G401 (cell line): ENCODE results near the gene MOV10. TPM values are rescaled to one million over a fixed set of nuclear protein-coding genes. Genes with fewer than 3 reads are reported as not detected.
"Not testable (repeated sequence)": the region's sequence is repeated elsewhere in the genome, so short reads cannot be mapped to it uniquely, and the experiment has no call there.

ENCODE experiments used
- DNase-seq: peaks from one replicate; pipeline ENCODE4 v3.0.0-alpha.2; 2015; ENCODE audit warnings: low spot score
- in situ Hi-C: cut with HindIII; loops from 2 replicates; pipeline ENCODE4 v1.10.0; 2016; ENCODE audit warnings: low sequenced_read_pairs, mixed read lengths
- total RNA-seq: library from RNA; depleted of rRNA; stranded (reverse); fragments of >200 nt; shearing (Covaris generic); gene quantifications from 2 replicates; pipeline ENCODE4 v1.2.3, GENCODE V29; 2014; rRNA removed

The MOV10 gene
- total RNA-seq = 61.1 and 73.7 TPM in 2 replicates

GRCh38 chr1:112674440-112674985, at the start of gene MOV10:
TSS of gene MOV10 (plus strand) at chr1:112674659. CDS start at chr1:112674913, 254 bp downstream.
- in situ Hi-C loops = no loop called here
- DNase-seq = peak; percentile 52

- in situ Hi-C loops = no loop called here
- peak; percentile 26 for DNase-seq
These were observed 48.8 kb upstream of the MOV10 start for GRCh38 chr1:112625696-112626095.

GRCh38 chr1:112626193-112626592, 48.3 kb upstream of the MOV10 start:
- no peak for DNase-seq
- in situ Hi-C loops = no loop called here

DNA sequence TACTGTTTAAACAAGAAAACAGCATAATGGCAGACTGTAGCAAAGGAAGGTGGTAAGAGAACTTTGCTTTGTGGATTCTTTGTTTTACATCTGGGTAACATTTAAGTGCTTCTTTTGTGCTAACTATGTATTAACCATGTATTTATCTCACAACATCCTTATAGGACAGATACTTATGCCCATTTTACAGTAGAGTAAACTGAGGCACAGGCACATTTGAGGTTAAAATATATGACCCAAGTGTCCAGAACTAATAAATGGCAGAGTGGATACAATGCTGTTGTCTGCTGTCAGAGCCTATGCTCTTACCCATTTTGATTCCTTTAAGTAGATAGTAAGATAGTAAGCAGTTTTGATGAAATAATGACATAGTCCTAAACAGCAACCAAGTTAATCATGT, 47.6 kb upstream of the MOV10 start:
- in situ Hi-C loops = no loop called here
- no peak for DNase-seq

- in situ Hi-C loops = no loop called here
- DNase-seq = no peak
These were observed 45.9 kb upstream of the MOV10 start for GRCh38 chr1:112628516-112628915.

GRCh38 chr1:112629256-112629655, 45.2 kb upstream of the MOV10 start:
- no peak for DNase-seq
- in situ Hi-C loops = no loop called here

DNA sequence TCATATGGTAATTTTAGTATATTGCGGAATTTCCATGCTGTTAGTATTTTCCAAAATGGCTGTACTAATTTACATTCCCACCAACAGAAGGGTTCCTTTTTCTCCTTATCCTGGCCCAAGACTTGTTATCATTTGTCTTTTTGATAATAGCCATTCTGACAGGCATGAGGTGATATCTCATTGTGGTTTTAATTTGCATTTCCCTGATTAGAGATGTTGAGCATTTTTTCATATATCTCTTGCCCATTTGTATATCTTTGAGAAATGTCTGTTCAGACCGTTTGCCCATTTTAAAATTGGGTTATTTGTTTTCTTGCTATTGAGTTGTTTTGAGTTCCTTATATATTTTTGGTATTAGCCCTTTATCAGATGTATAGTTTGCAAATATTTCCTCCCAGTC, 40.8 kb upstream of the MOV10 start:
- DNase-seq = no peak
- in situ Hi-C loops = no loop called here

GRCh38 chr1:112634367-112634766, 40.1 kb upstream of the MOV10 start:
- no peak for DNase-seq
- in situ Hi-C loops = no loop called here

DNA sequence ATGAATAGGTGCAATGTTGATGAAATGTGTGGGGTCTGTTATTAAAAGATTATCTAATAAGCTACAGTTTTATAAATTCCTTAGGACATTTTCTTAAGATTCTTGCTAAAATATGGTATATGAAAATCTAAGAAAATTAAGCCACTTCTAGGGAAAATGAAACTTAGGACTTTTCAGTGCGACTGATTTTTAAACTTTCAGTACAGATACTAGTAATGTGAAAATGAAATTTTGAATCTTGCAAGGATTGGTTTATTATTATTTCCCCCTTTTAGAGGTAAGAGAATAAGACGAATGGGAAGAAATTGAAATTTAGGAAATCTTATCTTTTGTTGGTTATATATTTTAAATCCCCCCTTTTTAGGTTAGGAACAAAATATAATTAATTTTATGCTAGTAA, 38.4 kb upstream of the MOV10 start:
- in situ Hi-C loops = no loop called here
- DNase-seq = no peak

DNA sequence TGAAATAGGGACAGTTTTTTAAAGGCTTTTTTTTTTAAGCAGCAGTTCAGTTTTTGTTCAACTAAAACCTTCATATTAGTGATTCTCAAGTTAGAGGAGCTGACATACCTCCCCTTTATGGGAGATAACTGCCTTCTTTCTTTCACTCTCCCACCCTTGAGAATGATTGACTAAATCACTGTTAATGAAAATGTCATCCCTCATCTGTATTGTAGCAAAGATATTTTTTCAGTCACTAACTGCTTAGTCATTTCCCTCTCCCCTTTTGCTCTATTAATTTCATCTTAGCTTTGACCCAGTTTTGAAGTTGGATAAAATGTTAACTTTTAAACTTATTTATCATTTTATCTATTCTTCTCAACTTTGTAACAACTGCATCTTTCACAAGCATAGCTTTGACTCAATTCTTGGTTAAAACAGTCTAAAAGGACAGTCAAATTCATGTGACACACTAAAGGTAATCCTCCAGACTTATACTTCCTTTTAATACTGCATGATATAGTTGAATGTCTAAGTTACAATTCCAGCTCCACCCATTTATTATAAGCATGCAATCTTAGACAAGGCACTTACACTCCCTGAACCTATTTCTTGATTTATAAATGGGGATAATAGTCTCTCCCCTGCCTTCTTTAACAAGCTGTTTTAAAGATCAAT, 37.7 kb upstream of the MOV10 start:
- DNase-seq = no peak

GRCh38 chr1:112637254-112638109, 37.0 kb upstream of the MOV10 start:
- no peak for DNase-seq
- in situ Hi-C loops = no loop called here

More for the DNA sequence above, 37.7 kb upstream of the MOV10 start:
- in situ Hi-C loops = no loop called here

GRCh38 chr1:112638110-112638428, 36.4 kb upstream of the MOV10 start:
- in situ Hi-C loops = no loop called here

GRCh38 chr1:112640437-112640836, 34.0 kb upstream of the MOV10 start:
- DNase-seq, in situ Hi-C loops: not testable (repeated sequence)

More at GRCh38 chr1:112638110-112638428, 36.4 kb upstream of the MOV10 start:
- no peak for DNase-seq

GRCh38 chr1:112643080-112643479, 31.4 kb upstream of the MOV10 start:
- in situ Hi-C loops = no loop called here
- no peak for DNase-seq

DNA sequence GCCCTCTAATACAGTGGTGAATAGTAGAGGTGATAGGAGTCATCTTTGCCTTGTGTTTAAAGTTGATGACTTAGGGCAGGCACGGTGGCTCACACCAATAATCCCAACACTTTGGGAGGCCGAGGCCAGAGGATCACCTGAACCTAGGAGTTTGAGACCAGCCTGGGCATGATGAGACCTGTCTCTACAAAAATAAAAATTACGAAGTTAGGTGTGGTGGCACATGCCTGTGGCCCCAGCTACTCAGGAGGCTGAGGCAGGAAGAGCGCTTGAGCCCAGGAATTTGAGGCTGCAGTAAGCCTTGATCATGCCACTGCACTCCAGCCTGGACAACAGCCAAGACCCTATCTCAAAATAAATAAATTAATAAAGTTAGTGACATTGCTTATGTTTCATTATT, 28.2 kb upstream of the MOV10 start:
- in situ Hi-C loops = no loop called here
- DNase-seq = no peak

DNA sequence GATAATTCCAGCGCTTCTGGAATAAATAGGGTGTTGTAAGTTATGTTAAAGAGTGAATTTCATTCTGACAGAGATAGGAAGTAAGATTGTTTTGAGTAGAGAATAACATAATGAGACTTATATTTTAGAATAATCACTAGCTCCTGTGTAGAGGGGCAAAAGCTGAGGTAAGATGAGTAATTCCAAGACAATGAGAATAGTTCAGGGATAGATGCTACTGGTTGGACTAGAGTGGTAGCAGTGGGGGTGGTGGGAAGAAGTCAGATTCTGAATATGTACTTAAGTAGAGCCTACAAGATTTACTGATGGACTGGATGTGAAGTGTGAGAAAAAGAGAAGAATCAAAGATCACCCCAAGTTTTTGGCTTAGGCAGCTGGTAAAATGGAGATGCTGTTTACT, 23.3 kb upstream of the MOV10 start:
- no peak for DNase-seq
- in situ Hi-C loops = no loop called here

DNA sequence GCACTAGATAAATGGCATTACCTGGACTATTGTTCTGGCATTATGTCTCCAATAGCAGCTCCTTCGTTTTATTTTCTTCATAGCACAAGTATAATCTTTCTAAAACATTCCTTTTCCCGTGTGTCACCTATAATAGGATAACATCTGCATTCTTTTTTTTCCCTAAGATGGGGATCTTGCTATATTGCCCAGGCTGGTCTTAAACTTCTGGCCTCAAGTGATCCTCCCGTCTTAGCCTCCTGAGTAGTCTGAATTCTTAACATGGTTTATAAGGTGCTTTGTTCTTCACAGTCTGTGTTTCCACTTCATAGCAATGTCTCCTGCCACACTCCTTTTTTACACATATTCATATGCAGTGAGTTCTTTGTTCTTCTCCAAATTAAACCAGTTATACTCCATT, 8.6 kb upstream of the MOV10 start:
- in situ Hi-C loops = no loop called here
- DNase-seq = no peak

- no peak for DNase-seq
- in situ Hi-C loops = no loop called here
These were observed 7.5 kb upstream of the MOV10 start for GRCh38 chr1:112666946-112667345.

DNA sequence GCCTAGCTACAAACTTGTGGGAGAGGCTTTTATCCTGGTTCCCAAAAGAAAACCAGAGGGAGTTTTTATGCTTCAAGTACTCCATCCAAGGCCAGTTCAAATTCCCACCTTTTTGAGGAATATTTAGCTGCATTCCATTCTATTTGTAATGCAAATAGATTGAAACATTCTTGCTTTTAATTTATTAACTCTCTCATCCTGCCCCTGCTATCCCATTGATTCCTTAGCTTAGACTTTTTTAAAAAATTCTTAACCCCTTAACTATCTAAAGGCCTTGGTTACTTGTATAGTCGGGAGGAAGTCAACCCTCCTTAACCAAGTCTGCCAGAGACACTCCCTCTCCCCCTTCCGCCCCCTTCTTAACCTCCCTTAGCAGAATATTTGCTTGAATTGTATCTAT, 2.5 kb upstream of the MOV10 start:
- DNase-seq = no peak
- in situ Hi-C loops = no loop called here

DNA sequence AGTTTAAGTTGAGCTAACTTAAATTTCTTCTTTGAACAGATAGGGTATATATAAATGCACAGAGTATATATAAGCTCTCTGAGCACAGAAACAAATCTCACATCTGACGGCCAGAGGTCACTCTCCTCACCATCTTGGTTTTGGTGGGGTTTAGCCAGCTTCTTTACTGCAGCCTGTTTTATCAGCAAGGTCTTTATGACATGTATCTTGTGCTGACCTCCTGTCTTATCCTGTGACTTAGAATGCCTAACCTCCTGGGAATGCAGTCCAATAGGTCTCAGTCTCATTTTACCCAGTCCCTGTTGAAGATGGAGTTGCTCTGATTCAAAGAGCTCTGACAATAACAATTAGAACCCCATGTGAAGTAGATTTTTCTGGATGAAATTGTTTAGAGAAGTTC, 1.6 kb upstream of the MOV10 start:
- DNase-seq = no peak
- in situ Hi-C loops = no loop called here
